HEK293 (cell line): ENCODE measurements around the gene CAP2.

Experiments
- CTCF ChIP-seq: fragments of 450-650 bp; formaldehyde crosslinking; IDR thresholded peaks from 2 replicates; pipeline ENCODE4 v1.5.1; 2016; ENCODE audit warnings: missing biosample characterization, missing genetic modification characterization
- IKZF3 ChIP-seq: fragments of 450-650 bp; IDR thresholded peaks from 2 replicates; pipeline ENCODE4 v1.5.0; 2018; ENCODE audit warnings: missing biosample characterization, mild to moderate bottlenecking, missing genetic modification characterization, moderate library complexity
- PATZ1 ChIP-seq: fragments of 450-650 bp; formaldehyde crosslinking; IDR thresholded peaks from 2 replicates; pipeline ENCODE4 v1.5.1; 2016; ENCODE audit warnings: missing biosample characterization, missing genetic modification characterization

GRCh38 chr6:17486680-17487079 is 93.3 kb downstream of the CAP2 start:
- TF ChIP-seq CTCF (tag by site-specific recombination) (no peak), IKZF3 (tag by site-specific recombination) (no peak), PATZ1 (tag by site-specific recombination) (no peak)
